Activated naive CD8-positive, alpha-beta T cell treated with anti-CD3 and anti-CD28 coated beads, Interleukin-2, amount 50 U/mL, for 16 hours (primary cell): ENCODE results near the gene ZNF552.
A peak's percentile ranks its signal among the peaks of the same experiment; 100 is the strongest.

Experiments used
- DNase-seq: peaks from one replicate; pipeline ENCODE4 v3.0.0-alpha.2; 2020; ENCODE audit warnings: low read depth, low spot score

The ZNF552 gene

DNA sequence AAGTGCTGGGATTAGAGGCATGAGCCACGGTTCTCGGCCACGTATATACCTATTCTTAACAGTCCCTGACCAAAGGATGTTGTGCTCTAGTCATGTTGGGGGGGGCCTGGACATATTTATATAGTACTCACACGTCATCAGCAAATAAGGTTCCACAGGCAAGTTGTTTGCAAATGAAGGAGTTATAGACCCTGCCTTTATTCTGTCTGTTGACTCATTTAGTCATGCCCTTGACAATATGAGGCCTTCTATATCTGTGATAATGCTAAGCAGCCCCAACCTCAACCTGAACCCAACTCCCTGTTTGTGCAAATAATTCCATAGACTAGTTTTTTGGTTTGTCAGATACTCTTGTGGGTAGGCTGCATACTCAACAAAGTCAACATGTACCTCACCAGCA, 36.4 kb downstream of the ZNF552 start:
- DNase-seq: no peak

GRCh38 chr19:57776764-57777296, 37.9 kb downstream of the ZNF552 start:
- DNase-seq: no peak

DNA sequence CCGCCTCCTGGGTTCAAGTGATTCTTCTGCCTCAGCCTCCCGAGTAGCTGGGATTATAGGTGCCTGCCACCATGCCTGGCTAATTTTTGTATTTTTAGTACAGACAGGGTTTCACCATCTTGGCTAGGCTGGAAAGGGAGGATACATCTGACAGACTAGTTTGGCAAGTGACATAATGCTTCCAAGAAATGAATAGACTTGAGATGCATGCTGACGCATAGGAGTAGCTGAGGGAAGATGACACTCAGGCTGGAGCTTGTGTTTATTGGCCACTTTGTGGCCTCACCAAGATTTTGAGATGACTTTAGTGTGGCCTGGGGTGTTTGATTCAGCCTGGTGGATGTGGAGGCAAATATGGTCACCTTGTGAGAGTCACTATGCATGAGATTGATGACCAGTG, 41.2 kb downstream of the ZNF552 start:
- no peak for DNase-seq

DNA sequence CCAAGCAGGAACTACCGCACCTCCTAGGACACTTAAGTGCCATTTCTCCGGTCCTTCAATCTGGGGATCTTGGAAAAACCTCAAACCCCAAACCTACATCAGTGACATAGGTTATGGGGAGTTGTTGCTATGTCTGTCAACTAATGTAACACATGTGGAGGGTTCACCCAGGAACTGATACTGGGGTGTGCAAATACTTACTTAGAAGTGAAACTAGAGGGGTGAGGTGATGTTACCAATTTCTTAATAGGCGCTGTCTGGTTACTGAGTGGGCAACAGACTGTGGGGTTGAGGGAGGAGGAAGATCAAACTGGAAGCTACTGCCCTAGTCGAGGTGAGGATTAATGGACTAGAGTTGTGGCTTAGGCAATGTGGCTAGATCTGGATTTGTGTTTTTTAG, 43.3 kb downstream of the ZNF552 start:
- DNase-seq: no peak

GRCh38 chr19:57769345-57770131, 45.2 kb downstream of the ZNF552 start, which contains the start of gene ZNF586:
Gene ZNF586 (plus strand): TSS chr19:57769676. CDS start chr19:57769843, 167 bp downstream.
- peak; percentile 71 for DNase-seq

- DNase-seq: no peak
Observed at GRCh38 chr19:57759096-57759495, 55.6 kb downstream of the ZNF552 start.

DNA sequence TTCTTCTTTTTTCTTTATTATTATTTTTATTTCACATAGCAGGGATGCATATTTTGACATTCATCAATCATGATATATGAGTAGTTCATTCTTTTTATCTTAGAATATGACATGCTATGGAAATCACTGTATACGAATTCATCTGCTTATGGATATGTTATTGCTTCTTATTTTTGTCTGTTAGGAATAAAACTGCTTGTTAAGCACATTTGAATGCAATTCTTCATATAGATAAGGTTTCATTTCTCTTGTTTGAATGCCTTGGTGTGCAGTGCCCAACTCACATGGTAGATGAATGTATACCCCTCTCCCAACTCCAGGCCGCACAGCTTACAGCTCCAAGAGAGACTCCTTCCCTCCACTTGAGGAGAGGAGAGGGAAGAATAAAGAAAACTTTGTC, 56.8 kb downstream of the ZNF552 start:
- no peak for DNase-seq
